Neural cell (in vitro differentiated cells): Measurements from ENCODE around the gene C1orf115.
"Not testable (repeated sequence)": the region's sequence is repeated elsewhere in the genome, so short reads cannot be mapped to it uniquely, and the experiment has no call there.

Experiments
- EP300 ChIP-seq: fragments of 450-650 bp; conservative IDR thresholded peaks from 2 replicates; pipeline ENCODE4 v1.6.1; 2014; ENCODE audit warnings: antibody characterized with exemption, mild to moderate bottlenecking, moderate library complexity; ENCODE audit not compliant: poor library complexity, severe bottlenecking
- EZH2 ChIP-seq: fragments of 200-600, 300-800 bp; shearing (Covaris generic), sonication (generic); IDR thresholded peaks from 2 replicates; pipeline ENCODE4 v1.6.1; 2014; ENCODE audit warnings: antibody characterized with exemption, low read length, borderline replicate concordance, mild to moderate bottlenecking; ENCODE audit not compliant: insufficient read depth, poor library complexity, severe bottlenecking
- POLR2AphosphoS5 ChIP-seq: IDR thresholded peaks from 2 replicates; pipeline ENCODE4 v1.6.1; 2012
- SMC3 ChIP-seq: fragments of 450-650 bp; conservative IDR thresholded peaks from 2 replicates; pipeline ENCODE4 v1.6.1; 2014; ENCODE audit warnings: antibody characterized with exemption, mild to moderate bottlenecking, moderate library complexity; ENCODE audit not compliant: poor library complexity
- TAF1 ChIP-seq: IDR thresholded peaks from 2 replicates; pipeline ENCODE4 v1.6.1; 2012; ENCODE audit warnings: low read depth
- TF ChIP-seq, protein P1 (sequence below): fragments of 450-650 bp; IDR thresholded peaks from 2 replicates; pipeline ENCODE4 v1.5.1; 2014; ENCODE audit warnings: antibody characterized with exemption, mild to moderate bottlenecking, moderate library complexity; ENCODE audit not compliant: poor library complexity, severe bottlenecking
- TF ChIP-seq, protein P2 (sequence below): IDR thresholded peaks from 2 replicates; pipeline ENCODE4 v1.6.1; 2012; ENCODE audit warnings: borderline replicate concordance

DNA sequence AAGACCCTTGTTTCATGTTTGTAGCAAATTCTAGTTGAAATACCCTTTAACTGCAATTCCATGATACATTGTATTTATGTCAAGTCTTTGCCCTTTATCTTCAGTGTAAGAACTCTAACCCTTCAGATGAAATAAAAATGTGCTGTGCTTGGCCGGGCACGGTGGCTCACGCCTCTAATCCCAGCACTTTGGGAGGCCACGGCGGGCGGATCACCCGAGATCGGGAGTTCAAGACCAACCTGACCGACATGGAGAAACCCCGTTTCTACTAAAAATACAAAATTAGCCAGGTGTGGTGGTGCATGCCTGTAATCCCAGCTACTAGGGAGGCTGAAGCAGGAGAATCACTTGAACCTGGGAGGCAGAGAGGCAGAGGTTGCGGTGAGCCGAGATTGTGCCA is 6.4 kb upstream of the C1orf115 start:
- TF ChIP-seq EZH2, SMC3, POLR2AphosphoS5, EP300, TAF1: not testable (repeated sequence)
- TF ChIP-seq, protein P1, sequence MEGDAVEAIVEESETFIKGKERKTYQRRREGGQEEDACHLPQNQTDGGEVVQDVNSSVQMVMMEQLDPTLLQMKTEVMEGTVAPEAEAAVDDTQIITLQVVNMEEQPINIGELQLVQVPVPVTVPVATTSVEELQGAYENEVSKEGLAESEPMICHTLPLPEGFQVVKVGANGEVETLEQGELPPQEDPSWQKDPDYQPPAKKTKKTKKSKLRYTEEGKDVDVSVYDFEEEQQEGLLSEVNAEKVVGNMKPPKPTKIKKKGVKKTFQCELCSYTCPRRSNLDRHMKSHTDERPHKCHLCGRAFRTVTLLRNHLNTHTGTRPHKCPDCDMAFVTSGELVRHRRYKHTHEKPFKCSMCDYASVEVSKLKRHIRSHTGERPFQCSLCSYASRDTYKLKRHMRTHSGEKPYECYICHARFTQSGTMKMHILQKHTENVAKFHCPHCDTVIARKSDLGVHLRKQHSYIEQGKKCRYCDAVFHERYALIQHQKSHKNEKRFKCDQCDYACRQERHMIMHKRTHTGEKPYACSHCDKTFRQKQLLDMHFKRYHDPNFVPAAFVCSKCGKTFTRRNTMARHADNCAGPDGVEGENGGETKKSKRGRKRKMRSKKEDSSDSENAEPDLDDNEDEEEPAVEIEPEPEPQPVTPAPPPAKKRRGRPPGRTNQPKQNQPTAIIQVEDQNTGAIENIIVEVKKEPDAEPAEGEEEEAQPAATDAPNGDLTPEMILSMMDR, result not testable (repeated sequence)
- TF ChIP-seq, protein P2, sequence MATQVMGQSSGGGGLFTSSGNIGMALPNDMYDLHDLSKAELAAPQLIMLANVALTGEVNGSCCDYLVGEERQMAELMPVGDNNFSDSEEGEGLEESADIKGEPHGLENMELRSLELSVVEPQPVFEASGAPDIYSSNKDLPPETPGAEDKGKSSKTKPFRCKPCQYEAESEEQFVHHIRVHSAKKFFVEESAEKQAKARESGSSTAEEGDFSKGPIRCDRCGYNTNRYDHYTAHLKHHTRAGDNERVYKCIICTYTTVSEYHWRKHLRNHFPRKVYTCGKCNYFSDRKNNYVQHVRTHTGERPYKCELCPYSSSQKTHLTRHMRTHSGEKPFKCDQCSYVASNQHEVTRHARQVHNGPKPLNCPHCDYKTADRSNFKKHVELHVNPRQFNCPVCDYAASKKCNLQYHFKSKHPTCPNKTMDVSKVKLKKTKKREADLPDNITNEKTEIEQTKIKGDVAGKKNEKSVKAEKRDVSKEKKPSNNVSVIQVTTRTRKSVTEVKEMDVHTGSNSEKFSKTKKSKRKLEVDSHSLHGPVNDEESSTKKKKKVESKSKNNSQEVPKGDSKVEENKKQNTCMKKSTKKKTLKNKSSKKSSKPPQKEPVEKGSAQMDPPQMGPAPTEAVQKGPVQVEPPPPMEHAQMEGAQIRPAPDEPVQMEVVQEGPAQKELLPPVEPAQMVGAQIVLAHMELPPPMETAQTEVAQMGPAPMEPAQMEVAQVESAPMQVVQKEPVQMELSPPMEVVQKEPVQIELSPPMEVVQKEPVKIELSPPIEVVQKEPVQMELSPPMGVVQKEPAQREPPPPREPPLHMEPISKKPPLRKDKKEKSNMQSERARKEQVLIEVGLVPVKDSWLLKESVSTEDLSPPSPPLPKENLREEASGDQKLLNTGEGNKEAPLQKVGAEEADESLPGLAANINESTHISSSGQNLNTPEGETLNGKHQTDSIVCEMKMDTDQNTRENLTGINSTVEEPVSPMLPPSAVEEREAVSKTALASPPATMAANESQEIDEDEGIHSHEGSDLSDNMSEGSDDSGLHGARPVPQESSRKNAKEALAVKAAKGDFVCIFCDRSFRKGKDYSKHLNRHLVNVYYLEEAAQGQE, result not testable (repeated sequence)
